Measurements from ENCODE around the gene NIPA2. TPM values are rescaled to one million over a fixed set of nuclear protein-coding genes. Genes with fewer than 3 reads are reported as not detected.
"Not testable (repeated sequence)": the region's sequence is repeated elsewhere in the genome, so short reads cannot be mapped to it uniquely, and the experiment has no call there.

NIPA2 gene
- total RNA-seq, 1 donor from 2014 or later = 13.5 TPM

- no peak overlapping the region for H3K27ac ChIP-seq
- no peaks in the 10 kb centered on the region for H3K4me1 ChIP-seq
- peak in 1 of 2 donors; percentile 8 for DNase-seq (ENCODE audit: low spot score in 2 of 2)
- no peaks in the 10 kb centered on the region for H3K9me3 ChIP-seq
- H3K27me3 ChIP-seq = no peaks in the 10 kb centered on the region
- no peak overlapping the region for H3K4me3 ChIP-seq
- intact Hi-C loops (cut with DNase I) = no loop called here
- no peak for TF ChIP-seq CTCF (IDR thresholded peaks at IDR 0.05)
- H3K36me3 ChIP-seq = no peaks in the 10 kb centered on the region
These were observed 38.6 kb upstream of the NIPA2 start for GRCh38 chr15:22799902-22800301.

- intact Hi-C loops (cut with DNase I); H3K27me3 ChIP-seq; H3K9me3 ChIP-seq; H3K36me3 ChIP-seq; H3K4me3 ChIP-seq; H3K4me1 ChIP-seq; H3K27ac ChIP-seq: not testable (repeated sequence)
- peak in 1 of 2 donors; percentile 38 for DNase-seq (ENCODE audit: low spot score in 2 of 2)
These were observed 35.5 kb upstream of the NIPA2 start for GRCh38 chr15:22803006-22803405.

- DNase-seq (ENCODE audit: low spot score in 2 of 2) = peak in 1 of 2 donors; percentile 46
- no peaks in the 10 kb centered on the region for H3K36me3 ChIP-seq
- H3K27ac ChIP-seq = no peak overlapping the region
- H3K4me3 ChIP-seq = no peak overlapping the region
- no peaks in the 10 kb centered on the region for H3K9me3 ChIP-seq
- TF ChIP-seq CTCF (IDR thresholded peaks at IDR 0.05) = no peak
- no peaks in the 10 kb centered on the region for H3K27me3 ChIP-seq
- no peaks in the 10 kb centered on the region for H3K4me1 ChIP-seq
- intact Hi-C loops (cut with DNase I) = no loop called here
These were observed 32.3 kb upstream of the NIPA2 start for GRCh38 chr15:22806156-22806555.

GRCh38 chr15:22806664-22807063 lies 31.8 kb upstream of the NIPA2 start:
- H3K36me3 ChIP-seq = no peaks in the 10 kb centered on the region
- no peaks in the 10 kb centered on the region for H3K9me3 ChIP-seq
- TF ChIP-seq CTCF (IDR thresholded peaks at IDR 0.05) = no peak
- no peak overlapping the region for H3K4me3 ChIP-seq
- intact Hi-C loops (cut with DNase I) = no loop called here
- no peaks in the 10 kb centered on the region for H3K27me3 ChIP-seq
- DNase-seq (ENCODE audit: low spot score in 2 of 2) = peak in 1 of 2 donors; percentile 19
- no peak overlapping the region for H3K27ac ChIP-seq
- no peaks in the 10 kb centered on the region for H3K4me1 ChIP-seq

GRCh38 chr15:22807831-22808230 lies 30.6 kb upstream of the NIPA2 start:
- DNase-seq (ENCODE audit: low spot score in 2 of 2) = peak in 1 of 2 donors; percentile 31
- H3K27ac ChIP-seq; H3K4me3 ChIP-seq; H3K36me3 ChIP-seq; H3K9me3 ChIP-seq; H3K27me3 ChIP-seq; intact Hi-C loops (cut with DNase I); H3K4me1 ChIP-seq: not testable (repeated sequence)

- H3K27me3 ChIP-seq = no peaks in the 10 kb centered on the region
- no peaks in the 10 kb centered on the region for H3K36me3 ChIP-seq
- H3K9me3 ChIP-seq = no peaks in the 10 kb centered on the region
- intact Hi-C loops (cut with DNase I) = no loop called here
- no peaks in the 10 kb centered on the region for H3K4me1 ChIP-seq
- no peak overlapping the region for H3K4me3 ChIP-seq
- peak in 1 of 2 donors; percentile 37 for DNase-seq (ENCODE audit: low spot score in 2 of 2)
- H3K27ac ChIP-seq = no peak overlapping the region
- no peak for TF ChIP-seq CTCF (IDR thresholded peaks at IDR 0.05)
These were observed 30.2 kb upstream of the NIPA2 start for GRCh38 chr15:22808240-22808639.

GRCh38 chr15:22808761-22809280 lies 29.6 kb upstream of the NIPA2 start:
- Histone ChIP-seq H3K9me3 (no peaks in the 10 kb centered on the region), H3K4me1 (no peaks in the 10 kb centered on the region), H3K27me3 (no peaks in the 10 kb centered on the region), H3K36me3 (no peaks in the 10 kb centered on the region), H3K4me3 (no peak overlapping the region), H3K27ac (no peak overlapping the region)
- intact Hi-C loops (cut with DNase I) = no loop called here
- no peak for TF ChIP-seq CTCF (IDR thresholded peaks at IDR 0.05)
- peak in 1 of 2 donors; percentile 15 for DNase-seq (ENCODE audit: low spot score in 2 of 2)

Measured in ascending aorta (tissue), 2 donors.